Right ventricle myocardium inferior (tissue), 1 donor: ENCODE data around the gene FSHR. TPM values are rescaled to one million over a fixed set of nuclear protein-coding genes. Genes with fewer than 3 reads are reported as not detected.
A peak's percentile ranks its signal among the peaks of the same experiment; 100 is the strongest.

Experiments used
- ATAC-seq: fragments of 200-7000 bp; cut with Tn5 transposase; one replicate; pipeline ENCODE4 v1.9.1; 2020; ENCODE audit warnings: mild to moderate bottlenecking, moderate library complexity
- DNase-seq: peaks from one replicate; pipeline ENCODE4 v3.0.0; 2021; ENCODE audit errors: missing footprints
- intact Hi-C: fragments of 100-400 bp; cut with DNase I; formaldehyde crosslinking; loops from one replicate; pipeline ENCODE4 v1.11.0; 2022
- total RNA-seq: library from RNA; stranded (reverse); fragmentation: NEBNext Ultra II Directional; extraction: Animal tissue kit (Norgen Biotek cat#: 25700); gene quantifications from one replicate; pipeline ENCODE4 v1.2.1, GENCODE V29; 2021
- donor health status: DM: no; HTN: yes; CAD: no; lungs with severe emphysema.

The FSHR gene
- total RNA-seq, 1 donor from 2014 or later: 0.14 TPM

- intact Hi-C loops: no loop called here
- ATAC-seq: no peak
- DNase-seq: no peak
Measured at GRCh38 chr2:49123600-49123999, 30.7 kb downstream of the FSHR start.

- intact Hi-C loops: no loop called here
- DNase-seq: no peak
- ATAC-seq: no peak
Measured at GRCh38 chr2:49122107-49122506, 32.2 kb downstream of the FSHR start.

GRCh38 chr2:49113046-49113445 lies 41.3 kb downstream of the FSHR start:
- intact Hi-C loops: no loop called here

GRCh38 chr2:49111456-49111855 lies 42.9 kb downstream of the FSHR start:
- intact Hi-C loops: no loop called here
- ATAC-seq: no peak
- DNase-seq: peak; percentile 5

More at GRCh38 chr2:49113046-49113445, 41.3 kb downstream of the FSHR start:
- DNase-seq (peak; percentile 3), ATAC-seq (no peak)

GRCh38 chr2:49111006-49111405 lies 43.3 kb downstream of the FSHR start:
- intact Hi-C loops: no loop called here
- ATAC-seq (no peak), DNase-seq (no peak)

GRCh38 chr2:49110571-49110970 lies 43.7 kb downstream of the FSHR start:
- DNase-seq (no peak), ATAC-seq (no peak)
- intact Hi-C loops: no loop called here

- intact Hi-C loops: no loop called here
- DNase-seq: no peak
- no peak for ATAC-seq
Measured at GRCh38 chr2:49108851-49109250, 45.5 kb downstream of the FSHR start.

GRCh38 chr2:49108436-49108835 lies 45.9 kb downstream of the FSHR start:
- ATAC-seq (no peak), DNase-seq (peak; percentile 2)
- intact Hi-C loops: no loop called here

GRCh38 chr2:49105506-49105905 lies 48.8 kb downstream of the FSHR start:
- intact Hi-C loops: no loop called here
- DNase-seq: no peak
- ATAC-seq: no peak

- ATAC-seq: no peak
- intact Hi-C loops: no loop called here
- no peak for DNase-seq
Measured at GRCh38 chr2:49102146-49102545, 52.2 kb downstream of the FSHR start.

- DNase-seq (no peak), ATAC-seq (no peak)
- intact Hi-C loops: no loop called here
Measured at GRCh38 chr2:49080681-49081080, 73.6 kb downstream of the FSHR start.

- intact Hi-C loops: no loop called here
- ATAC-seq: no peak
- DNase-seq: no peak
Measured at GRCh38 chr2:49070716-49071115, 83.6 kb downstream of the FSHR start.

GRCh38 chr2:49069829-49070228 lies 84.5 kb downstream of the FSHR start:
- DNase-seq (no peak), ATAC-seq (no peak)
- intact Hi-C loops: no loop called here

- no peak for ATAC-seq
- intact Hi-C loops: no loop called here
- DNase-seq: no peak
Measured at GRCh38 chr2:49068613-49069012, 85.7 kb downstream of the FSHR start.

GRCh38 chr2:49067971-49068370 lies 86.3 kb downstream of the FSHR start:
- DNase-seq: no peak
- intact Hi-C loops: no loop called here
- ATAC-seq: no peak

- ATAC-seq (no peak), DNase-seq (no peak)
- intact Hi-C loops: no loop called here
Measured at GRCh38 chr2:49053156-49053555, 101.2 kb downstream of the FSHR start.

GRCh38 chr2:49050265-49050664 lies 104.0 kb downstream of the FSHR start:
- intact Hi-C loops: no loop called here
- DNase-seq (no peak), ATAC-seq (no peak)

GRCh38 chr2:49049161-49049560 lies 105.2 kb downstream of the FSHR start:
- intact Hi-C loops: loop anchor here (10.0 kb wide), 1 partner anchor 104 kb away; no protein-coding TSS in a partner anchor
- DNase-seq (no peak), ATAC-seq (no peak)

GRCh38 chr2:49045083-49045482 lies 109.2 kb downstream of the FSHR start:
- no peak for DNase-seq

GRCh38 chr2:49044350-49045079 lies 109.8 kb downstream of the FSHR start:
- peak; percentile 81 for ATAC-seq
- intact Hi-C loops: loop anchor here (10.0 kb wide), 1 partner anchor 100 kb away; no protein-coding TSS in a partner anchor

More at GRCh38 chr2:49045083-49045482, 109.2 kb downstream of the FSHR start:
- ATAC-seq: no peak
- intact Hi-C loops: loop anchor here (10.0 kb wide), 1 partner anchor 100 kb away; no protein-coding TSS in a partner anchor

More at GRCh38 chr2:49044350-49045079, 109.8 kb downstream of the FSHR start:
- no peak for DNase-seq
